Liver (tissue), 3 donors: ENCODE results near the gene UBTF.

Source experiments
- ATF3 ChIP-seq: IDR thresholded peaks from 2 replicates; pipeline ENCODE4 v1.6.1; 2016; ENCODE audit warnings: antibody characterized with exemption
- CTCF ChIP-seq: fragments of 150-350 bp; IDR thresholded peaks from 2 replicates; pipeline ENCODE4 v1.5.1; 2017; ENCODE audit warnings: improper control_type of control experiment, low read depth, low read length; ENCODE audit not compliant: missing input control
- FOXA1 ChIP-seq: IDR thresholded peaks from 2 replicates; pipeline ENCODE4 v1.6.1; 2016; ENCODE audit warnings: antibody characterized with exemption
- GABPA ChIP-seq, 2 donors: IDR thresholded peaks in 1 of 2; conservative IDR thresholded peaks in 1 of 2; 2 replicates each; pipeline ENCODE4 v1.6.1; 2016; ENCODE audit warnings: antibody characterized with exemption in 2 of 2, mild to moderate bottlenecking in 1 of 2, moderate library complexity in 1 of 2
- JUND ChIP-seq, 2 donors: IDR thresholded peaks; 2 replicates each; pipeline ENCODE4 v1.6.1; 2016; ENCODE audit warnings: antibody characterized with exemption in 2 of 2
- MAX ChIP-seq: IDR thresholded peaks from 2 replicates; pipeline ENCODE4 v1.6.1; 2016; ENCODE audit warnings: antibody characterized with exemption
- NR2F2 ChIP-seq: IDR thresholded peaks from 2 replicates; pipeline ENCODE4 v1.6.1; 2016; ENCODE audit warnings: antibody characterized with exemption
- RAD21 ChIP-seq, 2 donors: IDR thresholded peaks; 2 replicates each; pipeline ENCODE4 v1.6.1; 2016; ENCODE audit warnings: antibody characterized with exemption in 2 of 2, mild to moderate bottlenecking in 2 of 2
- REST ChIP-seq: IDR thresholded peaks from 2 replicates; pipeline ENCODE4 v1.6.1; 2016; ENCODE audit warnings: antibody characterized with exemption, mild to moderate bottlenecking
- RXRA ChIP-seq, 2 donors: IDR thresholded peaks; 2 replicates each; pipeline ENCODE4 v1.6.1; 2017 to 2018; ENCODE audit warnings: antibody characterized with exemption in 2 of 2, mild to moderate bottlenecking in 1 of 2
- SP1 ChIP-seq: IDR thresholded peaks from 2 replicates; pipeline ENCODE4 v1.6.1; 2018; ENCODE audit warnings: antibody characterized with exemption, mild to moderate bottlenecking
- TAF1 ChIP-seq: conservative IDR thresholded peaks from 2 replicates; pipeline ENCODE4 v1.6.1; 2016; ENCODE audit warnings: antibody characterized with exemption, mild to moderate bottlenecking
- YY1 ChIP-seq: IDR thresholded peaks from 2 replicates; pipeline ENCODE4 v1.6.1; 2016; ENCODE audit warnings: antibody characterized with exemption, mild to moderate bottlenecking
- ZBTB33 ChIP-seq: IDR thresholded peaks from 2 replicates; pipeline ENCODE4 v1.6.1; 2016; ENCODE audit warnings: antibody characterized with exemption
- donor health status: healthy.
- donor health status: healthy.

GRCh38 chr17:44232061-44232460 lies 12.6 kb upstream of the UBTF start:
- TF ChIP-seq TAF1 (no peak), CTCF (no peak), JUND (IDR thresholded peaks at IDR 0.05) (no peak), FOXA1 (no peak), SP1 (no peak), ATF3 (no peak), YY1 (no peak), REST (no peak), RAD21 (IDR thresholded peaks at IDR 0.05) (no peak), MAX (no peak), NR2F2 (no peak), ZBTB33 (no peak), RXRA (IDR thresholded peaks at IDR 0.05) (no peak), GABPA (IDR thresholded peaks at IDR 0.05 in 1 of 2, conservative IDR thresholded peaks at IDR 0.05 in 1 of 2) (no peak)
